A204.1 (cell line): ENCODE measurements around the gene LDLR.
A peak's percentile ranks its signal among the peaks of the same experiment; 100 is the strongest.

Experiments
- FAIRE-seq: peaks from 2 replicates; lab custom pipeline; 2012; peaks lifted over from hg19 to GRCh38; lab: Jason Lieb, UNC

Gene LDLR

GRCh38 chr19:11089254-11090013, at the start of gene LDLR:
TSS of gene LDLR (plus strand) at chr19:11089463. CDS start at chr19:11089549, 86 bp downstream.
- peak; percentile 64 for FAIRE-seq

- no peak for FAIRE-seq
Observed at GRCh38 chr19:11041194-11041593, 48.1 kb upstream of the LDLR start.

- FAIRE-seq: no peak
Observed at GRCh38 chr19:11041966-11042627, 47.2 kb upstream of the LDLR start.

GRCh38 chr19:11044431-11044830, 44.8 kb upstream of the LDLR start:
- no peak for FAIRE-seq

- no peak for FAIRE-seq
Observed at GRCh38 chr19:11045536-11045935, 43.7 kb upstream of the LDLR start.

- no peak for FAIRE-seq
Observed at GRCh38 chr19:11046605-11047354, 42.5 kb upstream of the LDLR start.

GRCh38 chr19:11047866-11048265, 41.4 kb upstream of the LDLR start:
- FAIRE-seq: no peak

- FAIRE-seq: no peak
Observed at GRCh38 chr19:11050323-11051114, 38.7 kb upstream of the LDLR start.

GRCh38 chr19:11053817-11054195, 35.5 kb upstream of the LDLR start:
- FAIRE-seq: no peak

GRCh38 chr19:11054200-11054599, 35.1 kb upstream of the LDLR start:
- FAIRE-seq: no peak

- FAIRE-seq: no peak
Observed at GRCh38 chr19:11054628-11055027, 34.6 kb upstream of the LDLR start.

GRCh38 chr19:11058246-11059030, 30.8 kb upstream of the LDLR start:
- FAIRE-seq: no peak

GRCh38 chr19:11059511-11060358, 29.5 kb upstream of the LDLR start:
- no peak for FAIRE-seq

GRCh38 chr19:11061952-11062351, 27.3 kb upstream of the LDLR start:
- no peak for FAIRE-seq

GRCh38 chr19:11063434-11063833, 25.8 kb upstream of the LDLR start:
- no peak for FAIRE-seq

- no peak for FAIRE-seq
Observed at GRCh38 chr19:11064831-11065303, 24.4 kb upstream of the LDLR start.

- no peak for FAIRE-seq
Observed at GRCh38 chr19:11066326-11066725, 22.9 kb upstream of the LDLR start.

GRCh38 chr19:11067356-11068113, 21.7 kb upstream of the LDLR start:
- no peak for FAIRE-seq

GRCh38 chr19:11069561-11069960, 19.7 kb upstream of the LDLR start:
- FAIRE-seq: no peak

- no peak for FAIRE-seq
Observed at GRCh38 chr19:11070123-11070522, 19.1 kb upstream of the LDLR start.
